Activated CD4-positive, alpha-beta T cell treated with anti-CD3 and anti-CD28 coated beads, Interleukin-2, amount 10 ng/mL, durations not matched to agents 7 days and 5 days (primary cell): ENCODE results near the gene OR2A42. TPM values are rescaled to one million over a fixed set of nuclear protein-coding genes. Genes with fewer than 3 reads are reported as not detected.
"Not testable (repeated sequence)": the region's sequence is repeated elsewhere in the genome, so short reads cannot be mapped to it uniquely, and the experiment has no call there.

Experiments
- CTCF ChIA-PET: fragments of 350-600 bp; sonication (Branson Sonifier 250); formaldehyde crosslinking; loops from one replicate; lab custom pipeline; 2021; ENCODE audit warnings: antibody characterized with exemption; lab: Charles Lee
- POLR2A ChIA-PET: fragments of 350-600 bp; sonication (Branson Sonifier 250); formaldehyde crosslinking; loops from one replicate; lab custom pipeline; 2021; ENCODE audit warnings: antibody characterized with exemption; lab: Charles Lee
- DNase-seq: peaks from one replicate; pipeline ENCODE4 v3.0.0-alpha.2; 2020
- H3K27ac Mint-ChIP-seq: one replicate; pipeline ENCODE4 v1.8.0; 2021; ENCODE audit warnings: mild to moderate bottlenecking, moderate library complexity, mixed read lengths
- H3K27me3 Mint-ChIP-seq: one replicate; pipeline ENCODE4 v1.8.0; 2021; ENCODE audit warnings: mixed read lengths
- H3K36me3 Mint-ChIP-seq: one replicate; pipeline ENCODE4 v1.8.0; 2021; ENCODE audit warnings: low read depth, mixed read lengths
- H3K4me1 Mint-ChIP-seq: one replicate; pipeline ENCODE4 v1.8.0; 2021; ENCODE audit warnings: mixed read lengths
- H3K4me3 Mint-ChIP-seq: one replicate; pipeline ENCODE4 v1.8.0; 2021; ENCODE audit warnings: mild to moderate bottlenecking, moderate library complexity, mixed read lengths
- H3K9me3 Mint-ChIP-seq: one replicate; pipeline ENCODE4 v1.8.0; 2021; ENCODE audit warnings: mixed read lengths
- total RNA-seq, 2 experiments: library from RNA; stranded (reverse); gene quantifications; one replicate each; pipeline ENCODE4 v1.2.3, GENCODE V29; 2021

The OR2A42 gene
- total RNA-seq, 2 experiments from 2014 or later = 0.04 TPM; not detected in 1

DNA sequence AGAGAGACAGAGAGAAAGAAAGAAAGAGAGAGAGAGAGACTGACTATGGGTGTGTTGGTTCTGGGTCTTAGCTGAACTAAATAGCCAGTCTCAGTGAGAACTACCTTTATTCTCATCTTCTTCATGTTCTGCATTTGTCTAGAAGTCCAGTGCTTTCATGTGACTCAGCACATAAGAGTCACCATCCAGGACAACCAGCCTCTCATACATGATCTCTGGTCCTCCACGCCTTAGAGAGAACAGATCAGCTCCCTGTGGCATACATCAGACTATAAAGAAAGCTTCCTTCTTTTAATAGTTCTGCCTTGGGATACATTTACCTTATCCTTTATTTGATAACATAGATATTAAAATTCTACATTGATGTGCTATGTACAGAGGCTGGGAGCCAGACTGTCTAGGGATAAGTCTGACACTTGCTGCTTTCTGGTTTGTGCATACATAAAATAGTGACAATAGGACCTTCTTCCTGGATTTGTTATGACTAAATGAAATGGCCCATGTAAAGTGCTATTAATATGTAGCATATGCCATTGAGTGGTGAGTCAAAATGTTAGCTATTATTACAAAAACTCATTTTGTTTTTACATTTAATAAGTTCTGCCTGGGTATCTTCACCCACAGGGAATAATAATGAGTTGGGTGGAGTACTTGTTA lies 8.4 kb upstream of the OR2A42 start:
- DNase-seq, CTCF ChIA-PET, H3K36me3 Mint-ChIP-seq, POLR2A ChIA-PET, H3K4me3 Mint-ChIP-seq, H3K27ac Mint-ChIP-seq, H3K9me3 Mint-ChIP-seq, H3K4me1 Mint-ChIP-seq, H3K27me3 Mint-ChIP-seq: not testable (repeated sequence)

DNA sequence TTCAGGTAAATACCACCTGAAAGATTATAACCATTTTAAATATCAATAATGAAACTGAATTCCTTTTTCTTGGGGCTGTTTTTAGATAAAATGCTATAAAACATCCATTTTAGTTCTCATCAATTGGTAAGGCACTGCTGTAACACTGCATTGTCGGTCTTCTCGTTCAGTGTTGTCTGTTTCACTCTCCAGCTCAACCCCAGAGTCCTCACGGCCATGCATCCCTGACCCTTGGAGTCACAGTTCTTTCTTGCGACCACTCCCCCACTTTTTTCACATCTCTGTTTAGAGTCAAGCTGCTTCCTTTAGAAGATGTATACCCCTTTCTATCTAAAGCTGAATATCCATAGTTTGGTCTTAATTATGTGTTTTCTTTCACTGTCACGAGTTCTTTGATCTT lies 7.6 kb upstream of the OR2A42 start:
- DNase-seq, H3K27me3 Mint-ChIP-seq, H3K36me3 Mint-ChIP-seq, H3K27ac Mint-ChIP-seq, H3K9me3 Mint-ChIP-seq, H3K4me1 Mint-ChIP-seq, POLR2A ChIA-PET, CTCF ChIA-PET, H3K4me3 Mint-ChIP-seq: not testable (repeated sequence)

DNA sequence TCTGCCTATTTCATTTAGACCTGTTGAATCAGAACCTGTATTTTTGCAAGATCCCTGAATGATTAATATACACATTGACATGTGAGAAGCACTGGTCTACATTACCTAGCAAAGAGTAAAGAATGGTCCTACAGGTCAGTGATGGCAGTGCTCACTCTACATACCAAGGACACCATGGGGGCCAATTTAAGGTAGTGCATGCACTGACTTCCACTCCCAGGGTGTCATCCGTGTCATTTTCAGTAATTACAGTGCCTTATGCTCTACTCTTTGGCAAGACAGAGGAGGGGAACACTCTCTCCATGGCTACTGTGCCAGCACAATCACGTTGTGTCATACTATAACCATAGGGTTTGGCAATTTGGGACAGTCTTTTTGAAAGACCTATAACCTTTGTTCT lies 6.0 kb upstream of the OR2A42 start:
- POLR2A ChIA-PET, DNase-seq, H3K36me3 Mint-ChIP-seq, H3K9me3 Mint-ChIP-seq, H3K4me3 Mint-ChIP-seq, H3K4me1 Mint-ChIP-seq, CTCF ChIA-PET, H3K27ac Mint-ChIP-seq, H3K27me3 Mint-ChIP-seq: not testable (repeated sequence)

DNA sequence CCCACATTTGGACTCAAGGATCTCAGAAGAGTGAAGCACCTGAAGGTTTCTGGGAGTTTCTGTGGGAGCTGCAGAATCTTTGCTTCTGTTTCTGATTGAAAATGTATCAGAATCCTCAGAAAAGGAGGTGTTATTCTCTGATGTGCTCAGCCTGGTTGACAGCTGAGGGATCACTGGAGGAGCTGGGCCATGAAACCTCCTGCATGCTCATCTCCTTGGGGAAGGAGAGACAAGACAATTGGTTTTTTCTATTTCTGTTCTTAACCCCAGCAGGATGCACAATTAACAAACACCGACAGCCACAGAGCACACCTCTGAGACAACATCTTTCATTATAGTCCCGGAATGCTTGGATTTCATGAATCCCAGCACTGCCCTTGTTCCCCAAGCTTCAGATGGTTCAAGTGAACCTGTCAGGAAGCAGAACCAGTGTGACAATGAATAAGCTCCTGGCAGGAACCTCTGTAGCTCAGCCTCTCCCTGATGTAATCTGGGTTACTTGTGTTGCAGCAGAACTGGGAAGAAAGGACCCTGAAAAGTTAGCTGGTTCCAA lies 799 bp downstream of the OR2A42 start:
- H3K27ac Mint-ChIP-seq, H3K4me3 Mint-ChIP-seq, DNase-seq, H3K9me3 Mint-ChIP-seq, H3K27me3 Mint-ChIP-seq, POLR2A ChIA-PET, H3K4me1 Mint-ChIP-seq, CTCF ChIA-PET, H3K36me3 Mint-ChIP-seq: not testable (repeated sequence)

DNA sequence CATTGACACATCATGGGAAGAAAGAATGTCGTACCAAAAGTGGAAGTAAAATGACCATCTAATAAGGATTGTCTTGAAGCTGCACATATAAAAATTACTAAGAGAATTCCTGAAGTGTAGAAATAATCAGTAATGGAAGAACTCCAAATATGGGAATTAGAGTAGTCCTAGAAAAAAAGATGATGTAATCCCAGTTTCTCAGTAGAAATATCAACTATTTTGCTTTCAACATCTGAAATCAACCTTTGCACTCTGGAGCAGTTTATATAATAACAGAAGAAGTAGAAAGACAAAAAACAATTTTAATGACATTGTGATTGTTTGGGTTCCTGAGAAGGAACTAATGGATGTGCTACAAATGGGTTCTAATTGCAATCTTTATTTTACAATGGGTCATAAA lies 6.4 kb downstream of the OR2A42 start:
- H3K27me3 Mint-ChIP-seq, CTCF ChIA-PET, H3K36me3 Mint-ChIP-seq, H3K4me3 Mint-ChIP-seq, H3K9me3 Mint-ChIP-seq, H3K4me1 Mint-ChIP-seq, DNase-seq, POLR2A ChIA-PET, H3K27ac Mint-ChIP-seq: not testable (repeated sequence)

DNA sequence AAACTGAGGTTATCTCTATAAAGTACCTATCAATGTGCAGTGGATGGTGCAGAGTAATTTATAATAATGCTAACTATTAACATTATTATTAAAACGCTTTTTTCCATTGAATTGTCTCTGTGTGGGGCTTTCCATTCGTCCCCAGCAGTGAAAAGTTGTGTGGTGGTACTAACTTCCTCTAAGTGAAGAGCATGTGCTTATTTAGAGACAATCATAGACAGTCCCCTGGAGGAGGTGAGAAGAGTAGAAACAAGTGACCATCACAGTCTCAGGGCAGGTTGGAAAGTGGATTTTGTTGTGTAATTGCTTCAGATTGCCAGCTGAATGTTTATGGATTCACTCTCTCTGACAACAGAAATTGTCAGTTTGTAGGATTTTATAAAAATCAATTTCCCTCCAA lies 8.4 kb downstream of the OR2A42 start:
- H3K4me1 Mint-ChIP-seq, H3K27me3 Mint-ChIP-seq, H3K9me3 Mint-ChIP-seq, H3K4me3 Mint-ChIP-seq, POLR2A ChIA-PET, H3K27ac Mint-ChIP-seq, CTCF ChIA-PET, H3K36me3 Mint-ChIP-seq, DNase-seq: not testable (repeated sequence)

DNA sequence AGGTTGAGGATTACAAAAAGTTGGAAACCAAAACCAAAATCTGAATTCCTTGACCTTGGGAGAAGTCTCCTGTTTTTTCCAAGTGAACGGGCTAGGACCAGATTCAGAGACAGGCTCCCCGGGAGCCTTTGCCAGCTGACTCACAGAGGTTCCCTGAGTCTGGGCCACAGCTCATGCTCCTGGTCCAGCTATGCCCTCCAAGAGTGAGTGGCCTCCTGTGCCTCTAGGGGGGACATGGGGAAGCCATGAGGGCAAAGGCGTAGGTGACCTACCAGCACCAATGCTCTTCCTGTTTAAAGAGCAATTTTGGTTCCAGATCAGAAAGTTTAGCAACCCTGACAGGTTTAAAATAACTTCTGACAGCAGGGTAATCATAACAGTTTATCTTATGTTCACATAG lies 10.6 kb downstream of the OR2A42 start:
- CTCF ChIA-PET, DNase-seq, H3K9me3 Mint-ChIP-seq, H3K4me3 Mint-ChIP-seq, POLR2A ChIA-PET, H3K4me1 Mint-ChIP-seq, H3K27me3 Mint-ChIP-seq, H3K27ac Mint-ChIP-seq, H3K36me3 Mint-ChIP-seq: not testable (repeated sequence)

DNA sequence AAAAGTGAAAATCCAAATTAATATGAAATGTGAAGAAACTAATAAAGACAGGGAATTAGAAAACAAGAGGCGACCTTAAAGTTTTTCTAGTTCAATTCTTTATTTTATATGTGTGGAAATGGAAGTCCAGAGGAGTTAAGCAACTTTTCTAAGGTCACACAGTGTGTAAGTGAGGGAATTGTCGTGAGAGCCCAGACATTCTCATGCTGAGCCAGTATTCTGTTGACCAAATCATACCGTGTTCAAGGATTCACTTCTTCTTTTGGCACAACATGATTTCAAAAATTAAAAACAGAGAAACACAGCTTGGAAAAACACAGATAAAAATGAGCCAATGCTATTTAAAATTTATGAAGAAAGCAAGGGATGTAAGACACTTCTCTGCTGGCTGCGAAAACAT lies 12.5 kb downstream of the OR2A42 start:
- H3K9me3 Mint-ChIP-seq, DNase-seq, H3K27ac Mint-ChIP-seq, CTCF ChIA-PET, H3K36me3 Mint-ChIP-seq, H3K27me3 Mint-ChIP-seq, H3K4me1 Mint-ChIP-seq, POLR2A ChIA-PET, H3K4me3 Mint-ChIP-seq: not testable (repeated sequence)

DNA sequence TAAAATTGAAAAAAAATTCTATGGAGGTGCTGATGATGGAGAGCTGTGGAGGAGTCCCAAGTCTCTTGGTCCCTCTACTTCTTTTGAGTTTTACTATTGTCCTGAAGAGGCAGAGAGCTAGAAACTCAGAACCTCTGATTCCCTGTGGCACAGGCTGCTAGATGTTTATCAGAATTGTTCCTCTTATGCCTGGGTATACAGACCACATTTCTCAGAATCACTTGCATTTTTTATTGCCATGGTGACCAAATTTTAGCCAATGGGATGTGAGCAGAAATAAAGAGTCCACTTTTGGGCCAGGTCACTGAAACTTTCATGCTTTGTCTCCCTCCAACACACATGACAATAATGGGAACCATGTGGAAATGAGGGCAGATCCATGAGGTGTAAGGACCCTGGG lies 15.7 kb downstream of the OR2A42 start:
- DNase-seq, CTCF ChIA-PET, H3K27me3 Mint-ChIP-seq, H3K4me3 Mint-ChIP-seq, H3K36me3 Mint-ChIP-seq, H3K9me3 Mint-ChIP-seq, H3K4me1 Mint-ChIP-seq, POLR2A ChIA-PET, H3K27ac Mint-ChIP-seq: not testable (repeated sequence)

DNA sequence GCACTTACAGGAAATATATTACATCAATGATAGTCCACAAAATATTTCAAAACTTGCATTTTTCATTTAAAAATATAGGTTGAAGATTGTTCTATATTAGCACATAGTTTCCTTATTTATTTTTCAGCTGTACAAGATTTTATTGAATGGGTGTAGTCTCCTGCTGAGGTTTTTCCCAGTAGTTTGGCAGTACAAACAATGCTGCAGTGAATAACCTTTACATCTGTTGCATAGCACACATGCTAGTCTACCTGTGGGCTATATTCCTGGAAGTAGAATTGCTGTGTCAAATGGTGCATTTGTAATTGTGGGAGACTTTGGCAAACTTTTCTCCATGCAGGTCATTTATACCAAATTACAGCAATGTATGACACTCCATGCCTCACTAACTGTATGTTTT lies 18.9 kb downstream of the OR2A42 start:
- DNase-seq, H3K9me3 Mint-ChIP-seq, H3K4me3 Mint-ChIP-seq, POLR2A ChIA-PET, H3K36me3 Mint-ChIP-seq, H3K27ac Mint-ChIP-seq, CTCF ChIA-PET, H3K4me1 Mint-ChIP-seq, H3K27me3 Mint-ChIP-seq: not testable (repeated sequence)

DNA sequence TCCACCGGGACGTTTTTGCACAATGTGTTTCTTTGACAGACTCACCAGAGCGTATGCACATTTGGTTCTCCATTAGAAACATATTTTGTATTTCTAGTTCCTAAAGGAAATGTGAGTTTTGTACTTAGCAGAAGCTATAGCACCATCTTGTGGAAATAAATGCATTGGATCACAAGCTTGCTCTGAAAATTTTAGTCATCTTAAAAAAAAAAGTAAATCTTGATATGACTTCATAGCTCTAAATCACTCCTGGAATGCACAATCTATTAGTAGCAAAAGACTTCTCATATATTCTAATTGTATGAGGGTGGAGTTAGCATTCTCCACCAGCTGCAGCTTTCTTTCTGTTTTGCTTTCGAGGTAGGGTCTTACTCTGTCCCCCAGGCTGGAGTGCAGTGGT lies 20.3 kb downstream of the OR2A42 start:
- H3K9me3 Mint-ChIP-seq, H3K4me3 Mint-ChIP-seq, H3K27ac Mint-ChIP-seq, DNase-seq, H3K27me3 Mint-ChIP-seq, H3K4me1 Mint-ChIP-seq, POLR2A ChIA-PET, H3K36me3 Mint-ChIP-seq: not testable (repeated sequence)
- CTCF ChIA-PET = interaction anchor here (0.6 kb wide), 1 partner anchor 113 kb away, joined by 3 read pairs; no protein-coding TSS in a partner anchor

DNA sequence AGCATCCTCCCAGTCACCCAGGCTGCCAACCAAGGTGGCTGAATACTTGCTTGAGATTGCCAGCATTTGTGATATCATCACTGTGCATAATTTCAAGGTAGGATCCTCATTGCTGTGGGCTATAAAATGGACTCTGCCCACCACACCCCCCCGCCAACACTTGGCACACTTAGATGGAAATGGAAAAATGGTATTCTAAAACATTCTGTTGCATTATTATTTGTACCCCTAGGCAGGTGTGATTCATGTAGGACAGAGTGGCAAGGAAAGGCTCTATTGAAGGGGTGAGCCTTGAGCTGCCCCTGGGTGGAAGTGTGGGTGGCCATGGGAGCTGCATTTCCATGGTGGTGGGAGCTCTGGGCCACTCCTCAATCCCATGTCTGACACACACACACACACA lies 20.8 kb downstream of the OR2A42 start:
- DNase-seq, H3K36me3 Mint-ChIP-seq, H3K4me1 Mint-ChIP-seq, H3K27me3 Mint-ChIP-seq, H3K27ac Mint-ChIP-seq, H3K4me3 Mint-ChIP-seq, POLR2A ChIA-PET, H3K9me3 Mint-ChIP-seq: not testable (repeated sequence)
- CTCF ChIA-PET = interaction anchor here (0.6 kb wide), 1 partner anchor 113 kb away, joined by 3 read pairs; no protein-coding TSS in a partner anchor

DNA sequence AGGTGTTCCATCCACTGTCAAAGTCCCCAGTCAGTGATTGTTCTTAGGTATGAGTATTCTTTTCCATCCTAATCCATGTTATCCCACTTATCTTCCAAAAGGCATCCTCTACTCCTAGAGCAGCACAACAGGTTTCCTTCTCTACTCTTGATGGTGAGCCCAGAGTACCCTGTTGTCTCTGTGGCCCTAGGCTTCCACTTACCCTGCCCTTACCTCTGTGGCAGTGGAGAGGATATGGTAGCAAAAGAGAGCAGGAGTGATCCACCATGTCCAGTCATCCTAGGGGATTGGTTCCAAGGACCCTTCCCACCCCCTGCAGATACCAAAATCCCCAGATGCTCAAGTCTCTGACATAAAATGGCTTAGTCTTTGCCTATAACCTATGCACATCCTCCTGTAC lies 22.2 kb downstream of the OR2A42 start:
- H3K27me3 Mint-ChIP-seq, CTCF ChIA-PET, DNase-seq, H3K4me1 Mint-ChIP-seq, H3K36me3 Mint-ChIP-seq, H3K9me3 Mint-ChIP-seq, POLR2A ChIA-PET, H3K27ac Mint-ChIP-seq, H3K4me3 Mint-ChIP-seq: not testable (repeated sequence)

DNA sequence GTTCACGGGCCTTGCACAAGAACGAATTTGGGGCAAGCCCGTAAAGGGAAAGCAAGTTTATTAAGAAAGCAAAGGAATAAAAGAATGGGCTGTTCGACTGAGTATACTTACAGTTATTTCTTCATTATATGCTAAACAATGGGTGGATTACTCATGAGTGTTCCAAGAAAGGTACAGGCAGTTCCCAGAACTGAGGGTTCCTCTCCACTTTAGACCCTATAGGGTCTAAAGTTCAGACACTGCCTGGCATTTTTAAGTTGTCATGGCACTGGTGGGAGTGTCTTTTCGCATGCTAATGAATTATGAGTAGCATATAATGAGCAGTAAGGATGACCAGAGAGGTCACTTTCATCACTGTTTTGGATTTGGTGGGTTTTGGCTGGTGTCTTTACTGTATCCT lies 34.1 kb downstream of the OR2A42 start:
- H3K4me1 Mint-ChIP-seq, H3K36me3 Mint-ChIP-seq, H3K27ac Mint-ChIP-seq, POLR2A ChIA-PET, H3K9me3 Mint-ChIP-seq, H3K27me3 Mint-ChIP-seq, DNase-seq, H3K4me3 Mint-ChIP-seq, CTCF ChIA-PET: not testable (repeated sequence)
